ENCODE data around the gene GAL3ST1.

DNA sequence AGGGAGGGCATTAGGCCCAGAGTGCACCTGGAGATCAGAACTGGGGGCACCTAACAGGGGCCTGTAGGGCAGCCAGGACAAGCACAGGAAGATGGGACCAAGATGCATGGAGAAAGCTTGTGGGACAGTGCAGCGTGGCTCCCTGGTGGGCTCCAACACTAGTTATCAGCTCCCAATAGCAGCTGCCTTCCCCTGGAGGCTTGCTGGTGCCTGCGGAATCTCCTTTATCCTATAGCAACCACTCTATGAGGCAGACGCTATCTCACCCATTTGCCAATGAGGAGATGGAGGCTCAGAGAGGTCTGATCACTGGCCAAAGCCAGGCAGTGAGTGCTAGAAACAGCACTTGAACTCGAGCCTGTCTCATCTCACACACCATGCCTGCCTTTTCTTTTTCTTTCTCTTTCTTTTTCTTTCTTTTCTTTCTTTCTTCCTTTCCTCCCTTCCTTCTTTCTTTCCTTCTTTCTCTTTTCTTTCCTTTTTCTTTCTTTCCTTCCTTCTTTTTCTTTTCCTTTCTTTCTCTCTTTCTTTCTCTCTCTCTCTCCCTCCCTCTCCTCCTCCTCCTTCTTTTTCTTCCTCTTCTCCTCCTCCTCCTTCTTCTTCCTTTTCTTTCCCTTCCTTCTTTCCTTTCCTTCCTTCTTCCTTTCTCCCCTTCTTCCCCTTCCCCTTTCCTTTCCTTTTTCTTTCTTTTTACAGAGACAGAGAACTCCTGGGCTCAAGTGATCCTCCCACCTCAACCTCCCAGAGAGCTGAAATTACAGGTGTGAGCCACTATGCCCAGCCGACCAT lies 52.9 kb downstream of the GAL3ST1 start:
- TF ChIP-seq, protein P1, sequence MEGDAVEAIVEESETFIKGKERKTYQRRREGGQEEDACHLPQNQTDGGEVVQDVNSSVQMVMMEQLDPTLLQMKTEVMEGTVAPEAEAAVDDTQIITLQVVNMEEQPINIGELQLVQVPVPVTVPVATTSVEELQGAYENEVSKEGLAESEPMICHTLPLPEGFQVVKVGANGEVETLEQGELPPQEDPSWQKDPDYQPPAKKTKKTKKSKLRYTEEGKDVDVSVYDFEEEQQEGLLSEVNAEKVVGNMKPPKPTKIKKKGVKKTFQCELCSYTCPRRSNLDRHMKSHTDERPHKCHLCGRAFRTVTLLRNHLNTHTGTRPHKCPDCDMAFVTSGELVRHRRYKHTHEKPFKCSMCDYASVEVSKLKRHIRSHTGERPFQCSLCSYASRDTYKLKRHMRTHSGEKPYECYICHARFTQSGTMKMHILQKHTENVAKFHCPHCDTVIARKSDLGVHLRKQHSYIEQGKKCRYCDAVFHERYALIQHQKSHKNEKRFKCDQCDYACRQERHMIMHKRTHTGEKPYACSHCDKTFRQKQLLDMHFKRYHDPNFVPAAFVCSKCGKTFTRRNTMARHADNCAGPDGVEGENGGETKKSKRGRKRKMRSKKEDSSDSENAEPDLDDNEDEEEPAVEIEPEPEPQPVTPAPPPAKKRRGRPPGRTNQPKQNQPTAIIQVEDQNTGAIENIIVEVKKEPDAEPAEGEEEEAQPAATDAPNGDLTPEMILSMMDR (IDR thresholded peaks at IDR 0.05; ENCODE audit: poor library complexity, severe bottlenecking): no peak
- no peak for TF ChIP-seq SMC3 (conservative IDR thresholded peaks at IDR 0.05; ENCODE audit: poor library complexity)
- TF ChIP-seq MXI1 (conservative IDR thresholded peaks at IDR 0.05; ENCODE audit: poor library complexity, severe bottlenecking): no peak
- TF ChIP-seq EP300 (conservative IDR thresholded peaks at IDR 0.05; ENCODE audit: poor library complexity, severe bottlenecking): no peak
- no peak for TF ChIP-seq EZH2 (IDR thresholded peaks at IDR 0.05; ENCODE audit: borderline replicate concordance, insufficient read depth, low read length, poor library complexity, severe bottlenecking)

All from neural cell (in vitro differentiated cells).